Nephron (organoid): ENCODE measurements around the gene XCR1.
"Not testable (repeated sequence)": the region's sequence is repeated elsewhere in the genome, so short reads cannot be mapped to it uniquely, and the experiment has no call there.

ENCODE experiments used
- H3K27ac Mint-ChIP-seq, 3 experiments: 2 replicates each; pipeline ENCODE4 v1.8.0; 2020; ENCODE audit warnings: mixed read lengths in 3 of 3, mild to moderate bottlenecking in 2 of 3, moderate library complexity in 1 of 3
- H3K27me3 Mint-ChIP-seq: 2 replicates; pipeline ENCODE4 v1.8.0; 2021; ENCODE audit warnings: low read depth, mild to moderate bottlenecking, moderate library complexity, mixed read lengths
- H3K36me3 Mint-ChIP-seq: 2 replicates; pipeline ENCODE4 v1.8.0; 2020; ENCODE audit warnings: low read depth, mixed read lengths
- H3K4me1 Mint-ChIP-seq: 2 replicates; pipeline ENCODE4 v1.8.0; 2020; ENCODE audit warnings: mixed read lengths
- H3K4me3 Mint-ChIP-seq, 3 experiments: 2 replicates each; pipeline ENCODE4 v1.8.0; 2020; ENCODE audit warnings: mild to moderate bottlenecking in 3 of 3, mixed read lengths in 3 of 3, moderate library complexity in 2 of 3
- H3K9me3 Mint-ChIP-seq: 2 replicates; pipeline ENCODE4 v1.8.0; 2020; ENCODE audit warnings: mixed read lengths
- CTCF ChIP-seq, 3 experiments: fragments of 200-600 bp; sonication (generic); IDR thresholded peaks; one replicate each; pipeline ENCODE4 v1.5.0; 2021; ENCODE audit warnings: antibody characterized with exemption in 3 of 3; ENCODE audit not compliant: unreplicated experiment in 3 of 3

XCR1 gene

GRCh38 chr3:46006238-46007032 is 20.8 kb downstream of the XCR1 start:
- H3K27me3 Mint-ChIP-seq, result peaks cover 3% of the 10 kb centered on the region
- TF ChIP-seq CTCF (IDR thresholded peaks at IDR 0.05; ENCODE audit: unreplicated experiment in 3 of 3), result no peak
- H3K27ac Mint-ChIP-seq, result no peak overlapping the region
- H3K9me3 Mint-ChIP-seq, result no peaks in the 10 kb centered on the region
- no peak overlapping the region for H3K4me3 Mint-ChIP-seq
- H3K4me1 Mint-ChIP-seq, result peaks cover 8% of the 10 kb centered on the region
- H3K36me3 Mint-ChIP-seq, result no peaks in the 10 kb centered on the region

GRCh38 chr3:46003706-46004105 is 23.6 kb downstream of the XCR1 start:
- not testable (repeated sequence) for H3K27ac Mint-ChIP-seq, H3K4me3 Mint-ChIP-seq, H3K36me3 Mint-ChIP-seq, H3K27me3 Mint-ChIP-seq, H3K4me1 Mint-ChIP-seq, H3K9me3 Mint-ChIP-seq

- no peak for TF ChIP-seq CTCF (IDR thresholded peaks at IDR 0.05; ENCODE audit: unreplicated experiment in 3 of 3)
- peaks cover 2% of the 10 kb centered on the region for H3K4me1 Mint-ChIP-seq
- peaks cover 21% of the 10 kb centered on the region for H3K27me3 Mint-ChIP-seq
- H3K9me3 Mint-ChIP-seq, result no peaks in the 10 kb centered on the region
- H3K27ac Mint-ChIP-seq, result no peak overlapping the region
- no peak overlapping the region for H3K4me3 Mint-ChIP-seq
- no peaks in the 10 kb centered on the region for H3K36me3 Mint-ChIP-seq
Measured at GRCh38 chr3:46001178-46001577, 26.1 kb downstream of the XCR1 start.

GRCh38 chr3:45997942-45998341 is 29.3 kb downstream of the XCR1 start:
- H3K9me3 Mint-ChIP-seq, result no peaks in the 10 kb centered on the region
- no peak for TF ChIP-seq CTCF (IDR thresholded peaks at IDR 0.05; ENCODE audit: unreplicated experiment in 3 of 3)
- no peaks in the 10 kb centered on the region for H3K36me3 Mint-ChIP-seq
- peaks cover 4% of the 10 kb centered on the region for H3K4me1 Mint-ChIP-seq
- H3K27ac Mint-ChIP-seq, result no peak overlapping the region
- peak overlapping the region in 1 of 3 experiments; percentile 5 for H3K4me3 Mint-ChIP-seq
- peaks cover 21% of the 10 kb centered on the region for H3K27me3 Mint-ChIP-seq

GRCh38 chr3:45997499-45997898 is 29.8 kb downstream of the XCR1 start:
- H3K36me3 Mint-ChIP-seq, H3K9me3 Mint-ChIP-seq, H3K27ac Mint-ChIP-seq, H3K4me1 Mint-ChIP-seq, H3K4me3 Mint-ChIP-seq: not testable (repeated sequence)
- H3K27me3 Mint-ChIP-seq, result peaks cover 21% of the 10 kb centered on the region

GRCh38 chr3:45995236-45996192 is 31.8 kb downstream of the XCR1 start, which contains the start of gene FYCO1:
TSS of gene FYCO1 (minus strand) at chr3:45995824. CDS start at chr3:45984910, 10,914 bp downstream.
- peak within 1 kb of the TSS; percentile 89 to 94 (median 92) for H3K4me3 Mint-ChIP-seq
- H3K27ac Mint-ChIP-seq, result peak within 1 kb of the TSS in 2 of 3 experiments; percentile 49 to 59
- peaks cover 17% of the 10 kb centered on the region for H3K27me3 Mint-ChIP-seq
- no peaks in the 10 kb centered on the region for H3K9me3 Mint-ChIP-seq
- H3K36me3 Mint-ChIP-seq, result no peaks in the 10 kb centered on the region
- peaks cover 20% of the 10 kb centered on the region for H3K4me1 Mint-ChIP-seq
- no peak for TF ChIP-seq CTCF (IDR thresholded peaks at IDR 0.05; ENCODE audit: unreplicated experiment in 3 of 3)
